Tibial artery (tissue), 4 donors: ENCODE data around the gene OR51E1.

ENCODE experiments used
- DNase-seq, 2 donors: peaks; one replicate each; pipeline ENCODE4 v3.0.0-alpha.2; 2019
- H3K27ac ChIP-seq, 2 donors: fragments of 200-600 bp; sonication (generic) in 1 of 2; 1 replicate in 1 of 2; 2 replicates in 1 of 2; pipeline ENCODE4 v1.5.1; 2018 to 2019; ENCODE audit warnings: mild to moderate bottlenecking in 1 of 2
- H3K27me3 ChIP-seq, 2 donors: fragments of 200-600 bp; sonication (generic) in 1 of 2; one replicate each; pipeline versions ENCODE4 v1.5.1 to v1.6.0; 2016 to 2019
- H3K36me3 ChIP-seq, 3 donors: fragments of 200-600 bp; sonication (generic) in 2 of 3; one replicate each; pipeline ENCODE4 v1.5.1; 2016 to 2019; ENCODE audit warnings: mild to moderate bottlenecking in 2 of 3
- H3K4me1 ChIP-seq, 4 donors: fragments of 200-600 bp; sonication (generic) in 2 of 4; 1 replicate in 3 of 4; 2 replicates in 1 of 4; pipeline ENCODE4 v1.5.1; 2016 to 2019
- H3K4me3 ChIP-seq, 2 donors: fragments of 200-600 bp; sonication (generic) in 1 of 2; 1 replicate in 1 of 2; 2 replicates in 1 of 2; pipeline ENCODE4 v1.5.1; 2018 to 2019; ENCODE audit warnings: mild to moderate bottlenecking in 2 of 2
- H3K9me3 ChIP-seq, 3 donors: fragments of 200-600 bp; sonication (generic) in 1 of 3; one replicate each; pipeline ENCODE4 v1.5.1; 2016 to 2019
- intact Hi-C: fragments of 100-400 bp; cut with DNase I; formaldehyde crosslinking; loops from one replicate; pipeline ENCODE4 v1.15.0; 2023; ENCODE audit warnings: low total_unique reads
- TF ChIP-seq, protein P1 (sequence below), 2 experiments: fragments of 200-600 bp in 1 of 2; fragments of 450-650 bp in 1 of 2; IDR thresholded peaks; one replicate each; pipeline ENCODE4 v1.5.1; 2017 to 2019; ENCODE audit warnings: antibody characterized with exemption in 2 of 2, mild to moderate bottlenecking in 1 of 2, moderate library complexity in 1 of 2

OR51E1 gene

DNA sequence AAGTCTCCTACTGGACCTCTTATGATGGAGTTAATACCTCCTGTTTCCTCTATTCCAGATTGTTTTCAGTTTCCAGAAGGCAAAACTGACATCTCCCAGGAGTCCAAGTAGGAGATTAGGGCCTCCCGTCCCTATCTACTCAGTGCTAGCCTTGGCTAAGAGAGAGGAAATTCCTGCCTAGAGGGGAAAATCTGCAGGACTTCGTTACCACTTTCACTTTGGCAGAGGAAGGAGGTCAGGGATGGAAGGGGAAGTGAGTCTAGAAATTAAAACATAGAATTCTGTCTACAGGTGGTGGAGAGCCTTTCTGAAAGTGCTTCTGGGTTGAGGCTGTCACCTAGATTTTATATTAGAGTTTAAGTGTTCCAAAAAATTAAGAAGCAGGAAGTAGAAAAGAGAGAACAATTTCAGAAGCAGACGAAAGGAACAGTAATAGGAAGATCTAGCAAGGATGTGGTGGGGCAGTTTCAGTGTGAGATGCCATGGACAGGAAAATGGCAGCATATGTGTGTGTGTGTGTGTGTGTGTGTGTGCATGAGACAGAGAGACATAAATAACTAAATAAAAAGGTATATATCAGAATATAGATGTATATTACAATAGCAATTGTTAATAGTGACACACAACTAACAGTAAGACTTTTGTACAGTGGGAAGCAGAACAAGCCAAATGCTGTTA, 33.4 kb upstream of the OR51E1 start:
- peak overlapping the region; percentile 7 to 15 for H3K4me3 ChIP-seq
- no peaks in the 10 kb centered on the region for H3K27me3 ChIP-seq
- H3K4me1 ChIP-seq: peaks cover 0 to 17% (median 9%) of the 10 kb centered on the region in 4 donors
- intact Hi-C loops: no loop called here
- DNase-seq: no peak
- H3K9me3 ChIP-seq: no peaks in the 10 kb centered on the region
- peak overlapping the region in 1 of 2 donors; percentile 45 for H3K27ac ChIP-seq
- no peaks in the 10 kb centered on the region for H3K36me3 ChIP-seq
- TF ChIP-seq, protein P1, sequence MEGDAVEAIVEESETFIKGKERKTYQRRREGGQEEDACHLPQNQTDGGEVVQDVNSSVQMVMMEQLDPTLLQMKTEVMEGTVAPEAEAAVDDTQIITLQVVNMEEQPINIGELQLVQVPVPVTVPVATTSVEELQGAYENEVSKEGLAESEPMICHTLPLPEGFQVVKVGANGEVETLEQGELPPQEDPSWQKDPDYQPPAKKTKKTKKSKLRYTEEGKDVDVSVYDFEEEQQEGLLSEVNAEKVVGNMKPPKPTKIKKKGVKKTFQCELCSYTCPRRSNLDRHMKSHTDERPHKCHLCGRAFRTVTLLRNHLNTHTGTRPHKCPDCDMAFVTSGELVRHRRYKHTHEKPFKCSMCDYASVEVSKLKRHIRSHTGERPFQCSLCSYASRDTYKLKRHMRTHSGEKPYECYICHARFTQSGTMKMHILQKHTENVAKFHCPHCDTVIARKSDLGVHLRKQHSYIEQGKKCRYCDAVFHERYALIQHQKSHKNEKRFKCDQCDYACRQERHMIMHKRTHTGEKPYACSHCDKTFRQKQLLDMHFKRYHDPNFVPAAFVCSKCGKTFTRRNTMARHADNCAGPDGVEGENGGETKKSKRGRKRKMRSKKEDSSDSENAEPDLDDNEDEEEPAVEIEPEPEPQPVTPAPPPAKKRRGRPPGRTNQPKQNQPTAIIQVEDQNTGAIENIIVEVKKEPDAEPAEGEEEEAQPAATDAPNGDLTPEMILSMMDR (IDR thresholded peaks at IDR 0.05): no peak

DNA sequence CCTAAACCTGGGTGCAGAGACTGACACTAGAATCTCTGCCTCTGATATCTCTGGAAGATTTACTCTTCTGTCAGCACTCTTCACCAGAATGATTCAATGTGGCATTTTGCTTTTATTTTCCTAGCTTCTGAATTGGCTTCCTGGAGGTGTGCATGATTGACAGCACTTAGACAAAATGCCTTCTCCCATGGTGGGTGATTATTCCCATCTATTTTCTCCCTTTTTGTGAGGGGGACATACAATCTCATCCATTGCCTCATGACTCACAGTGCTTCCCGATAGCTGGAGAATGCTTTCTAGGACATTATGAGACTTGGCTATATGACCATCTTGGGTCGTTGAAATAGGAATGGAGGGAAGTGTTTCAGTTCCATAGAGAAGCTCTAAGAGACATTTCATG, 31.8 kb upstream of the OR51E1 start:
- no peaks in the 10 kb centered on the region for H3K9me3 ChIP-seq
- H3K36me3 ChIP-seq: no peaks in the 10 kb centered on the region
- no peak overlapping the region for H3K27ac ChIP-seq
- intact Hi-C loops: no loop called here
- H3K27me3 ChIP-seq: no peaks in the 10 kb centered on the region
- peaks cover 0 to 8% (median 2%) of the 10 kb centered on the region in 4 donors for H3K4me1 ChIP-seq
- H3K4me3 ChIP-seq: no peak overlapping the region
- TF ChIP-seq, protein P1 (IDR thresholded peaks at IDR 0.05): no peak
- DNase-seq: no peak

DNA sequence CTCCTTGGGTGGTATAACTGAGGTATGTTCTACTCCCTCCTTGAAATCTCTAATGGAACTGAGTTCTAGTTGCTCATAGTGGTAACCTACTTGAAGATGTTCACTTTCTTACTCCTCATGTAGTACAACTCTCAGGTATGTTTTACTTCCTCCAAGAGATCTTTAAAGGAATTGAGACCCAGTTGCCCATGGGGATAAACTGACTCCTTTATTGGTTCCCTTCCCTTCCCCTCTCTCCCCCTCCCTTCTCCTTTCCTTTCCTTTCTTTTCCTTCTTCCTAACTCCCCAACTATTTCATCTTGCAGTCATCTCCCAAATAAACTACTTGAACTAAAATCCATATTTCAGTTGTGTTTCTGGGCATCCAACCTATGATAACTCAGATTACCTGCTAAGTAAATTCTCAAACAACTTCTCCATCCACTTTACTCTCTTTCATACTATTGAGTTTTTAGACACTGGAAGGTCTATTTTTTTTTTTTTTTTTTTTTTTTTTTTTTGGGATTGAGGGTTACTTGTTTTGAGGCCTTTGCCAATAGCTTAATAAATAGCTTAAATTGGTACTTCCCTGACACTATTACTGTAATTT, 27.8 kb upstream of the OR51E1 start:
- Histone ChIP-seq H3K4me3 (no peak overlapping the region), H3K4me1 (no peaks in the 10 kb centered on the region)
- intact Hi-C loops: no loop called here

DNA sequence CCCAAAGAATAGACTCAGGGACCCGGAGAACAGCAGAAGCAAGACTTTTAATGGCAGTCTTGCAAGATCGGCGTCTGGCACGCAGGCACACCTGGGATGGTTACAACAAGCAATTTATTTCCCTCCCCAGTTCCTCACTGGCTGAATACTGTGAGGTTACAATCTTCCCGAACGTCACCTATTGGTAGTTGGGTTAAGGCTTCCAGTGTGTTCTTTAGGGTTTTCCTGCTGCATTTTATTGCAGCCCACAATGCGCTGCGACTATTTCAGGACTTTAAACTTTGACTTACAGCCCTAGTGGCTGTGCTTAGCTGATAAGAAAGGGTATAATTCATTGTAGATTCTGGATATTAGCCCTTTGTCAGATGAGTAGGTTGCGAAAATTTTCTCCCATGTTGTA, 24.3 kb upstream of the OR51E1 start:
- H3K9me3 ChIP-seq: no peaks in the 10 kb centered on the region
- intact Hi-C loops: no loop called here
- no peaks in the 10 kb centered on the region for H3K36me3 ChIP-seq
- H3K4me1 ChIP-seq: no peaks in the 10 kb centered on the region
- no peak for DNase-seq
- no peak overlapping the region for H3K27ac ChIP-seq
- H3K4me3 ChIP-seq: no peak overlapping the region
- H3K27me3 ChIP-seq: no peaks in the 10 kb centered on the region
- TF ChIP-seq, protein P1 (IDR thresholded peaks at IDR 0.05): no peak

More for the DNA sequence above, 27.8 kb upstream of the OR51E1 start:
- no peak for DNase-seq
- Histone ChIP-seq H3K27ac (no peak overlapping the region), H3K36me3 (no peaks in the 10 kb centered on the region), H3K9me3 (no peaks in the 10 kb centered on the region), H3K27me3 (no peaks in the 10 kb centered on the region)
- TF ChIP-seq, protein P1 (IDR thresholded peaks at IDR 0.05): no peak

DNA sequence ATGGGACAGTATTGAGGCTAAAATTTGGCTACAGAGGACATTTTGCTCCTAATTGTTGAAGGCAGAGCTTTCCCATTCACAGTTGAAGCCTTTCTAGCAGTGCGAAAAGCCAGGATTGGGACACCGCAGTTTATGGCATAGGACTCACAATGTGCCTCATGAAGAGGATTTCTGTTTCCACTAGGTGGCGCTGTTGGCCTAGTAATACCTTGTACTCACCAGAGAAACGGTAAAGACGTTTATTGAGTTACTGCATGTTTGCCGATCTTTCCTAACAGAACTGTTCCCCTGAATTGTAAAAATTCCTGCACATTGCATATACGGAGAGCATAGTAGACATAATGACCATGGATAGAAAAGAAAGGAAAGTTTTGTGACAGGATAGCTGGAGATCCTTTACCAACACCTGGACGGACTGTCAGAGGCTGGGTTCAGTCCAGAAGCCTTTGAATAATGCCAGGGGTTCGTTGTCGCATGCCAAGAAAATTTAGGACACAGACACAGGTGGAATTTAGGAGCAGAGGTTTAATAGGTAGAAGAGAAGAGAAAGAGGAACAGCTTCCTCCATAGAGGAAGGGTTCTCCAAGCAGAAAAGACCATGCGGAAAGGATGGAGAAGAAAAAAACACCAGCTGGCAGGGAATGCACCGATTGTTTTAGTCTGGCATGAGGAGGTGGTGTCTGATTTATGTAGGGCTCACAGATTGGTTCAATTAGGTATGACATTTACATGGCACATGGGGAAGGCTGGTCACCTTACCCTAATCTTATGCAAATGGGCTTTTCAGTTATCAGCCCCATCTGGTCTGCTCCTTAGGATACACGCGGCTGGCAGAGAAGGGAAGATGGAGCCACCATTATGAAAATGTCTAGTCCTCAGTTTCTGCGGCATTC, 17.3 kb upstream of the OR51E1 start:
- peak in 1 of 2 donors; percentile 53 for DNase-seq
- intact Hi-C loops: loop anchor here (10.0 kb wide), 1 partner anchor 378 kb away; no protein-coding TSS in a partner anchor
- no peaks in the 10 kb centered on the region for H3K9me3 ChIP-seq
- H3K4me3 ChIP-seq: no peak overlapping the region
- peaks cover 0 to 3% of the 10 kb centered on the region in 2 donors for H3K27me3 ChIP-seq
- no peaks in the 10 kb centered on the region for H3K4me1 ChIP-seq
- H3K36me3 ChIP-seq: no peaks in the 10 kb centered on the region
- TF ChIP-seq, protein P1 (IDR thresholded peaks at IDR 0.05): peak; percentile 66 to 75
- H3K27ac ChIP-seq: no peak overlapping the region
